HEK293T (cell line): Measurements from ENCODE around the gene OTUB1.

Experiments
- CTCF ChIA-PET: fragments of 350-600 bp; formaldehyde crosslinking; extraction: SDS; loops from one replicate; lab custom pipeline; 2021; ENCODE audit warnings: antibody characterized with exemption, inconsistent platforms; lab: Yijun Ruan, JAX
- POLR2A ChIA-PET: fragments of 350-600 bp; formaldehyde crosslinking; extraction: SDS; loops from one replicate; lab custom pipeline; 2020; ENCODE audit warnings: antibody characterized with exemption, inconsistent platforms; lab: Yijun Ruan, JAX
- DNase-seq: peaks from one replicate; pipeline ENCODE4 v3.0.0; 2012; ENCODE audit warnings: mixed read lengths; ENCODE audit errors: extremely low spot score
- ARNT ChIP-seq: fragments of 450-650 bp; IDR thresholded peaks from 2 replicates; pipeline ENCODE4 v1.6.1; 2017; ENCODE audit warnings: mild to moderate bottlenecking
- BHLHE40 ChIP-seq: fragments of 450-650 bp; IDR thresholded peaks from 2 replicates; pipeline ENCODE4 v1.6.1; 2016; ENCODE audit warnings: mild to moderate bottlenecking, moderate library complexity, borderline replicate concordance
- CTBP1 ChIP-seq: fragments of 450-650 bp; IDR thresholded peaks from 2 replicates; pipeline ENCODE4 v1.6.1; 2016; ENCODE audit warnings: borderline replicate concordance
- ELF4 ChIP-seq: fragments of 450-650 bp; IDR thresholded peaks from 2 replicates; pipeline ENCODE4 v1.6.1; 2017; ENCODE audit warnings: antibody characterized with exemption
- FOXA1 ChIP-seq: fragments of 450-650 bp; IDR thresholded peaks from 2 replicates; pipeline ENCODE4 v1.6.1; 2016; ENCODE audit warnings: mild to moderate bottlenecking
- FOXK2 ChIP-seq: fragments of 450-650 bp; IDR thresholded peaks from 2 replicates; pipeline ENCODE4 v1.6.1; 2016; ENCODE audit warnings: mild to moderate bottlenecking
- FOXM1 ChIP-seq: fragments of 450-650 bp; IDR thresholded peaks from 2 replicates; pipeline ENCODE4 v1.6.1; 2017; ENCODE audit warnings: mild to moderate bottlenecking, borderline replicate concordance
- HDGF ChIP-seq: fragments of 450-650 bp; IDR thresholded peaks from 2 replicates; pipeline ENCODE4 v1.6.1; 2017; ENCODE audit warnings: antibody characterized with exemption, borderline replicate concordance
- L3MBTL2 ChIP-seq: fragments of 450-650 bp; conservative IDR thresholded peaks from 2 replicates; pipeline ENCODE4 v1.6.1; 2016; ENCODE audit warnings: mild to moderate bottlenecking
- LEF1 ChIP-seq: fragments of 450-650 bp; IDR thresholded peaks from 2 replicates; pipeline ENCODE4 v1.6.1; 2017; ENCODE audit warnings: mild to moderate bottlenecking, borderline replicate concordance
- NFRKB ChIP-seq: fragments of 450-650 bp; IDR thresholded peaks from 2 replicates; pipeline ENCODE4 v1.6.1; 2016; ENCODE audit warnings: mild to moderate bottlenecking, moderate library complexity
- SP1 ChIP-seq: fragments of 450-650 bp; IDR thresholded peaks from 2 replicates; pipeline ENCODE4 v1.6.1; 2017
- SUZ12 ChIP-seq: fragments of 450-650 bp; IDR thresholded peaks from 2 replicates; pipeline ENCODE4 v1.6.1; 2016; ENCODE audit warnings: mild to moderate bottlenecking
- TARDBP ChIP-seq: fragments of 450-650 bp; IDR thresholded peaks from 2 replicates; pipeline ENCODE4 v1.6.1; 2016
- ZNF384 ChIP-seq: fragments of 450-650 bp; IDR thresholded peaks from 2 replicates; pipeline ENCODE4 v1.6.1; 2016
- TF ChIP-seq, protein P1 (sequence below): fragments of 450-650 bp; IDR thresholded peaks from 2 replicates; pipeline ENCODE4 v1.6.1; 2016

OTUB1 gene

DNA sequence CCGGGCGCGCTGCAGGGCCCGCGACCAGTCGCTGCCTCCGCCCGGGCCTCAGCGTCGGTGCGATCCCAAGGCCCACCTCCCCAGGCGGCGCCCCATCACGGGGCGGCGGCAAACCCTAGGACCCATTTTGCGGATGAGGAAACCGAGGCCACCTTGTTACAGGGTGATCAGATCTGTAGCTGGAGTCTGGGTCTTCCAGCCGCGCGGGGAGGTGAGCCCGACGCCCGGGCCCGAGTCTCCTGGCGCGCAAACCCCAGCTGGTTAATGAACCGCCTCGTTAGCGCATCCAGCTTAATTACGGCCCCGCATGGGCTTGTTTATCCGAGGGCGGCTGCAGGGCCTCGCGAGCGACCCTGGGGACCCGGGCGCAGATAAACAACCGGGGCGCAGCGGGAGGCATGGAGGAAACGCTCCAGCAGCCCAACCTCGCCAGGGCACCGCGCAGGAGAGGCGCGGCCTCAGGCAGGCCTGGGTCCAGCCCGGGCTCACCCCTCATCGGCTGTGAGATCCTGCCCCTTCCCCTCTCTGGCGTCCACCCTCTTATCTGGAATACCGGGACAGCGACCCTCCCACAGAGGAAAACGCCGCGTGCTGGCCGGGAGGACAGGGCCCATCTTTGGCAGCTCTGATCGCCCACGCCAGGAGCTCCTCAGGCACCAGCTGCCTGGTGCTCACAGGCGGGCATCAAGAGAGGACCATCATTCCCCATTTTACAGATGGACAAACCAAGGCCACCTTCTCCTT, 14.7 kb downstream of the OTUB1 start:
- DNase-seq: no peak
- TF ChIP-seq SUZ12 (no peak), ELF4 (no peak), L3MBTL2 (no peak), ARNT (no peak), NFRKB (no peak), FOXK2 (no peak), HDGF (no peak), FOXM1 (no peak), FOXA1 (no peak), ZNF384 (no peak), BHLHE40 (no peak), SP1 (no peak), CTBP1 (no peak), LEF1 (no peak), TARDBP (no peak)
- TF ChIP-seq, protein P1, sequence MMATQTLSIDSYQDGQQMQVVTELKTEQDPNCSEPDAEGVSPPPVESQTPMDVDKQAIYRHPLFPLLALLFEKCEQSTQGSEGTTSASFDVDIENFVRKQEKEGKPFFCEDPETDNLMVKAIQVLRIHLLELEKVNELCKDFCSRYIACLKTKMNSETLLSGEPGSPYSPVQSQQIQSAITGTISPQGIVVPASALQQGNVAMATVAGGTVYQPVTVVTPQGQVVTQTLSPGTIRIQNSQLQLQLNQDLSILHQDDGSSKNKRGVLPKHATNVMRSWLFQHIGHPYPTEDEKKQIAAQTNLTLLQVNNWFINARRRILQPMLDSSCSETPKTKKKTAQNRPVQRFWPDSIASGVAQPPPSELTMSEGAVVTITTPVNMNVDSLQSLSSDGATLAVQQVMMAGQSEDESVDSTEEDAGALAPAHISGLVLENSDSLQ: no peak
- POLR2A ChIA-PET: no interaction called here
- CTCF ChIA-PET: interaction anchor here (0.7 to 1.0 kb wide), 2 partner anchors 147 to 150 kb away, joined by 3 read pairs; no protein-coding TSS in a partner anchor

DNA sequence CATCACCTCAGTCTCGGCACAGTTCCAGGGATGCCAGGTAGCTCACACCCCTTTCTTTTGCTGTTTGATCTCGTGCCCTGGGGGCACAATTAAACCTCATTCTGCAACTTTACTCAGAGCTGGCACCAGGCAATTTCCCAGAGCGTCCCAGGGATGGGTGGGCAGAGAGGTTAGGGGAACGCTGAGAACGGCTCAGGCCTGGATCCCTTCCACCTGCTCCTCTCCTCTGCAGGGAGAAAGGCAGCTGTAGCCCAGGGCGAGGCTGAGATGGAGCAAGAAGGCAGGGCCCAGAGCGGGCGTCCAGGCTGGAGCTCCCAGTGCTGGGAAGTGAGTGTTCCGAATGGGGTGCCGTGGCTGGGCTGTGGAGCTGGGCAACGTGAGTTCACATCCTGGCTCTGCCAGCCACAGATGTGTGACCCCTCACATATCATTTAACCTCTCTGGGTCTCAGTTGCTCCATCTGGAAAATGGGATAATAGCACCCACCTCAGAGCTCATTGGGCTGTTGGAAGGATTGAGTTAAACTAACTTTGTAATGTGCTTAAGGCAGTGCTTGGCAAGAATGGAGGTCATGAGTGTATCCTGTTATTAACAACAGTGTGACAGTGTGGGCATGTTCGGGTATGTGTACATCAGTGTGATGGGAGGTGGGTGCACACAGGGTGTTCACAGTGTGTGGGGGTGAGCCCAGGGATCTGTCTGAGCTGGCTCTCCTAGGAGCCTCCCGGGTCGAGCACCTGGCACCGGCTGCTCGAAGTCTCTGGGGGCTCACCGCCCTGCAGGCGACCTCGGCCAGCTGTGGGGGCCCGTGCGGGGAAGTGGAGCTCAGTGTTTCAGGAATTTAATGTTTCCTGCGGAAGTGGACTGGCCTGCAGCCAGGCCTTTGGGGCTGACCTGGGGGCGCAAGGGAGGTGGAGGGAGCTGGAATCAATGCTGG, 15.5 kb downstream of the OTUB1 start:
- TF ChIP-seq FOXK2: no peak
- no peak for TF ChIP-seq LEF1
- no peak for TF ChIP-seq FOXM1
- no peak for TF ChIP-seq SP1
- TF ChIP-seq TARDBP: no peak
- TF ChIP-seq, protein P1: no peak
- TF ChIP-seq ZNF384: no peak
- CTCF ChIA-PET: interaction anchor here (0.7 to 1.0 kb wide), 2 partner anchors 146 to 150 kb away, joined by 3 read pairs; no protein-coding TSS in a partner anchor
- POLR2A ChIA-PET: no interaction called here
- no peak for DNase-seq

DNA sequence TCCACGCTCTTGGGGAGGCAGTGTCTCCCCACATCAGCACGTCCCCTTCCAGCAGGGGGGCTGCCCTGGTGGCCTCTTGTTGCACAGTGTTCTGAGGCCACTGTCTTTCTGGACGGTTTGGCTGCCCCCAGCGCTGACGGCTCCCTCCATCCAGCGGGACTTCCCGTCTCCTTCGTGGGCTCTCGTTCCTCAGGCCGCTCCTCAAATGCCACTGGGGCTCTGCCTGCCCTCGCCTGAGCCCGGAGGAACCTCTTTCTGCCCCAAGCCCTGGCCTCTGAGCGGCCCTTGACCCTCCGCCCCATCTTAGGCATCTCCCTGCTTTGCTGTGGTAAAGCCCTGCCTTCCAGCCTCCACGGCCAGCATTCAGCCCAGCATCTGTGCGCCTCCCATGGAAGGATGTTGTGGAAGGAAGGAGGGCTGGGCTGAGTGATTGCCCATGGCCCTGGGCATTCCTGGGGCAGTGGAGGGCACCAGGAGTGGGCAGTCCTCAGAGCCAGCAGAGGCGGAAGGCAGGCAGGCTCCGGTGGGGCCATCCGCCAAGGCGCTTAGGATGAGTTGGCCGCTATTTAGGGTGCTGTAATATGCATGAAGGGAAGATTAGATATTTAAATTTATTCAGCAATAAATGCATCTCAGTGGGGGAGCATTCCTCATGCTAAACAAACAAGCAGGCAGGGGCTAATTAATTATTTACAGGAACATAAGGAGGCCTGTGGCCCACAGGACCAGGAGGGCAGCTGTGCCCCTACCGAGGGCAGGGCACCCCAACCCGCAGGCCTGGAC, 17.8 kb downstream of the OTUB1 start:
- ChIA-PET CTCF (no interaction called here), POLR2A (no interaction called here)
- no peak for DNase-seq
- no peak for TF ChIP-seq HDGF
- no peak for TF ChIP-seq FOXM1
- no peak for TF ChIP-seq L3MBTL2
- no peak for TF ChIP-seq BHLHE40
- no peak for TF ChIP-seq TARDBP
- TF ChIP-seq ZNF384: no peak
- TF ChIP-seq NFRKB: no peak
- TF ChIP-seq FOXA1: no peak
- TF ChIP-seq SP1: no peak
- TF ChIP-seq, protein P1: no peak

DNA sequence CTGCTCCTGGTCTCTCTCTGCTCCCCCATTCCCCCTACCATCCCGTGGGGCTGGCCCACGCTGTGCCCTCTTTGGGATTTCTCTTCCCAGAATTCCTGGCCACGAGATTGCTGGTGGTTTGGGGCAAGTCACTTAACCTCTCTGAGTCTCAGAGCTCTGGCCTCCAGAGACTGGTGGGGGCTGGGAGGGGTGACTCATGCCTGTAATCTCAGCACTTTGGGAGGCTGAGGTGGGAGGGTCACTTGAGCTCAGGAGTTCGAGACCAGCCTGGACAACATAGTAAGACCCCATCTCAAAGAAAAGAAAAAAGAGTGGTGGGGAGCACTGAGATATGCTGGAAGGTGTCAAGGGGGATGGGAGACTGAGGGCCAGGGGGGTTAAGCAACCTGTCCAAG, 18.3 kb downstream of the OTUB1 start:
- TF ChIP-seq ZNF384 (no peak), L3MBTL2 (no peak), TARDBP (no peak), FOXM1 (no peak), CTBP1 (no peak), FOXK2 (no peak), HDGF (no peak), ARNT (no peak), ELF4 (no peak), SP1 (no peak), LEF1 (no peak), BHLHE40 (no peak), SUZ12 (no peak), NFRKB (no peak), FOXA1 (no peak)
- TF ChIP-seq, protein P1: no peak
- DNase-seq: no peak
- CTCF ChIA-PET: no interaction called here
- POLR2A ChIA-PET: no interaction called here
